ENCODE data around the gene POLR2B. TPM values are rescaled to one million over a fixed set of nuclear protein-coding genes. Genes with fewer than 3 reads are reported as not detected.
A peak's percentile ranks its signal among the peaks of the same experiment; 100 is the strongest.

Gene POLR2B
- total RNA-seq, 2 experiments from 2014 or later, result 119 TPM

- peaks cover 70% of the 10 kb centered on the region for H3K36me3 Mint-ChIP-seq (ENCODE audit: low read depth)
- H3K4me1 Mint-ChIP-seq (ENCODE audit: low read depth), result peaks cover 39% of the 10 kb centered on the region
- ChIA-PET CTCF (interaction anchor here (1.5 kb wide), 2 partner anchors 10 to 17 kb away, joined by 3 to 4 read pairs; no protein-coding TSS in a partner anchor), POLR2A (interaction anchor here (0.9 to 7.6 kb wide), 3 partner anchors 8 to 522 kb away, joined by 3 to 64 read pairs (median 5); partner anchors contain the start of genes NOA1 and POLR2B)
- intact Hi-C loops (cut with micrococcal nuclease), result no loop called here
- H3K9me3 Mint-ChIP-seq, result no peaks in the 10 kb centered on the region
- ATAC-seq (no peak), DNase-seq (no peak)
- no peaks in the 10 kb centered on the region for H3K27me3 Mint-ChIP-seq
- TF ChIP-seq CTCF (IDR thresholded peaks at IDR 0.05), result no peak
- H3K4me3 Mint-ChIP-seq, result no peak overlapping the region
- peak overlapping the region; percentile 70 for H3K27ac Mint-ChIP-seq
Measured at GRCh38 chr4:56990109-56990905, 11.6 kb downstream of the POLR2B start.

DNA sequence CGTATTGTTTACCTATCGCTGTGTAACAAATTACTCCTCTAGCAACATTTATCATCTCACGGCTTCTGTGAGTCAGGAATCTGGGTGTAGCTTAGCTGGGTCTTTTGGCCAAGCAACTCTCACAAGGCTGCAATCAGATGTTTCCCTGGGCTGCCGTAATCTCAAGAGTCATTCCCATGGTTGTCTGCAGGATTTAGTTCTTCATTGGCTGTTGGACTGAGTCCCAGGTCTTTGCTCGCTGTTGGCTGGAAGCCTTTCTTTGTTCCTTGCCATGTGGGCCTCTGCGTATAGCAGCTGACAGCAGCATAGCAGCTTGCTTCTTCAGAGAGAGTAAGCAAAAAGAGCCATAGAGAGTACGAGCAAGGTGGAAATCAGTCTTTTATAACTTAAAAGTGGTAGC, 16.8 kb downstream of the POLR2B start:
- no peak overlapping the region for H3K4me3 Mint-ChIP-seq
- TF ChIP-seq CTCF (IDR thresholded peaks at IDR 0.05), result no peak
- H3K9me3 Mint-ChIP-seq, result no peaks in the 10 kb centered on the region
- DNase-seq (no peak), ATAC-seq (no peak)
- intact Hi-C loops (cut with micrococcal nuclease), result no loop called here
- H3K27me3 Mint-ChIP-seq, result no peaks in the 10 kb centered on the region
- H3K36me3 Mint-ChIP-seq (ENCODE audit: low read depth), result peaks cover 62% of the 10 kb centered on the region
- H3K4me1 Mint-ChIP-seq (ENCODE audit: low read depth), result peaks cover 21% of the 10 kb centered on the region
- POLR2A ChIA-PET, result interaction anchor here (0.8 kb wide), 1 partner anchor 15 kb away, joined by 3 read pairs; no protein-coding TSS in a partner anchor
- CTCF ChIA-PET, result no interaction called here
- H3K27ac Mint-ChIP-seq, result no peak overlapping the region

GRCh38 chr4:56999751-57000150, 21.1 kb downstream of the POLR2B start:
- no peaks in the 10 kb centered on the region for H3K27me3 Mint-ChIP-seq
- CTCF ChIA-PET, result no interaction called here
- DNase-seq, result no peak
- no peak for TF ChIP-seq CTCF (IDR thresholded peaks at IDR 0.05)
- no peak overlapping the region for H3K4me3 Mint-ChIP-seq
- POLR2A ChIA-PET, result interaction anchor here (1.0 to 1.3 kb wide), 2 partner anchors 22 to 28 kb away, joined by 3 to 4 read pairs; partner anchors contain the start of gene NOA1
- peaks cover 45% of the 10 kb centered on the region for H3K36me3 Mint-ChIP-seq (ENCODE audit: low read depth)
- H3K9me3 Mint-ChIP-seq, result no peaks in the 10 kb centered on the region
- intact Hi-C loops (cut with micrococcal nuclease), result no loop called here
- peaks cover 7% of the 10 kb centered on the region for H3K4me1 Mint-ChIP-seq (ENCODE audit: low read depth)
- ATAC-seq, result no peak
- H3K27ac Mint-ChIP-seq, result no peak overlapping the region

GRCh38 chr4:57013543-57014120, 34.9 kb downstream of the POLR2B start:
- Mint-ChIP-seq H3K4me3 (no peak overlapping the region), H3K27ac (no peak overlapping the region), H3K27me3 (no peaks in the 10 kb centered on the region), H3K4me1 (ENCODE audit: low read depth) (peaks cover under 1% of the 10 kb centered on the region), H3K9me3 (no peaks in the 10 kb centered on the region), H3K36me3 (ENCODE audit: low read depth) (peaks cover 50% of the 10 kb centered on the region)
- no peak for DNase-seq
- intact Hi-C loops (cut with micrococcal nuclease), result no loop called here
- no peak for ATAC-seq
- ChIA-PET POLR2A (interaction anchor here (1.4 kb wide), 1 partner anchor 26 kb away, joined by 4 read pairs; no protein-coding TSS in a partner anchor), CTCF (no interaction called here)
- no peak for TF ChIP-seq CTCF (IDR thresholded peaks at IDR 0.05)

GRCh38 chr4:57018980-57019379, 40.3 kb downstream of the POLR2B start:
- no peak overlapping the region for H3K27ac Mint-ChIP-seq
- peaks cover 2% of the 10 kb centered on the region for H3K4me1 Mint-ChIP-seq (ENCODE audit: low read depth)
- no peak for DNase-seq
- H3K36me3 Mint-ChIP-seq (ENCODE audit: low read depth), result peaks cover 57% of the 10 kb centered on the region
- no peak for ATAC-seq
- intact Hi-C loops (cut with micrococcal nuclease), result no loop called here
- ChIA-PET CTCF (no interaction called here), POLR2A (no interaction called here)
- no peak overlapping the region for H3K4me3 Mint-ChIP-seq
- TF ChIP-seq CTCF (IDR thresholded peaks at IDR 0.05), result no peak
- H3K27me3 Mint-ChIP-seq, result no peaks in the 10 kb centered on the region
- no peaks in the 10 kb centered on the region for H3K9me3 Mint-ChIP-seq
